ENCODE data around the gene SPATA17.

GRCh38 chr1:217605390-217605789 is 25.8 kb upstream of the SPATA17 start:
- TF ChIP-seq, protein P1, sequence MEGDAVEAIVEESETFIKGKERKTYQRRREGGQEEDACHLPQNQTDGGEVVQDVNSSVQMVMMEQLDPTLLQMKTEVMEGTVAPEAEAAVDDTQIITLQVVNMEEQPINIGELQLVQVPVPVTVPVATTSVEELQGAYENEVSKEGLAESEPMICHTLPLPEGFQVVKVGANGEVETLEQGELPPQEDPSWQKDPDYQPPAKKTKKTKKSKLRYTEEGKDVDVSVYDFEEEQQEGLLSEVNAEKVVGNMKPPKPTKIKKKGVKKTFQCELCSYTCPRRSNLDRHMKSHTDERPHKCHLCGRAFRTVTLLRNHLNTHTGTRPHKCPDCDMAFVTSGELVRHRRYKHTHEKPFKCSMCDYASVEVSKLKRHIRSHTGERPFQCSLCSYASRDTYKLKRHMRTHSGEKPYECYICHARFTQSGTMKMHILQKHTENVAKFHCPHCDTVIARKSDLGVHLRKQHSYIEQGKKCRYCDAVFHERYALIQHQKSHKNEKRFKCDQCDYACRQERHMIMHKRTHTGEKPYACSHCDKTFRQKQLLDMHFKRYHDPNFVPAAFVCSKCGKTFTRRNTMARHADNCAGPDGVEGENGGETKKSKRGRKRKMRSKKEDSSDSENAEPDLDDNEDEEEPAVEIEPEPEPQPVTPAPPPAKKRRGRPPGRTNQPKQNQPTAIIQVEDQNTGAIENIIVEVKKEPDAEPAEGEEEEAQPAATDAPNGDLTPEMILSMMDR (IDR thresholded peaks at IDR 0.05; ENCODE audit: poor library complexity), result no peak
- TF ChIP-seq EZH2 (IDR thresholded peaks at IDR 0.05; ENCODE audit: borderline replicate concordance), result no peak
- no peak for TF ChIP-seq EZH2phosphoT487 (IDR thresholded peaks at IDR 0.05; ENCODE audit: low read depth, severe bottlenecking, unreplicated experiment)

Data from hepatocyte (in vitro differentiated cells).